Gastroesophageal sphincter (tissue), 3 donors: ENCODE data around the gene WDR37.

Experiments used
- EP300 ChIP-seq: sonication (generic); formaldehyde crosslinking; IDR thresholded peaks from one replicate; pipeline ENCODE4 v1.6.1; 2017; ENCODE audit warnings: antibody characterized with exemption, mild to moderate bottlenecking
- POLR2A ChIP-seq, 2 donors: fragments of 450-650 bp; IDR thresholded peaks; one replicate each; pipeline ENCODE4 v1.6.1; 2017; ENCODE audit warnings: antibody characterized with exemption in 2 of 2, mild to moderate bottlenecking in 2 of 2, moderate library complexity in 1 of 2
- POLR2AphosphoS5 ChIP-seq: sonication (generic); formaldehyde crosslinking; IDR thresholded peaks from one replicate; pipeline ENCODE4 v1.6.1; 2017; ENCODE audit warnings: antibody characterized with exemption
- TF ChIP-seq, protein P1 (sequence below), 4 experiments: fragments of 200-600 bp in 2 of 4; fragments of 450-650 bp in 2 of 4; sonication (generic) in 1 of 4; IDR thresholded peaks; one replicate each; pipeline ENCODE4 v1.5.1; 2017 to 2019; ENCODE audit warnings: antibody characterized with exemption in 4 of 4, mild to moderate bottlenecking in 2 of 4, moderate library complexity in 2 of 4

DNA sequence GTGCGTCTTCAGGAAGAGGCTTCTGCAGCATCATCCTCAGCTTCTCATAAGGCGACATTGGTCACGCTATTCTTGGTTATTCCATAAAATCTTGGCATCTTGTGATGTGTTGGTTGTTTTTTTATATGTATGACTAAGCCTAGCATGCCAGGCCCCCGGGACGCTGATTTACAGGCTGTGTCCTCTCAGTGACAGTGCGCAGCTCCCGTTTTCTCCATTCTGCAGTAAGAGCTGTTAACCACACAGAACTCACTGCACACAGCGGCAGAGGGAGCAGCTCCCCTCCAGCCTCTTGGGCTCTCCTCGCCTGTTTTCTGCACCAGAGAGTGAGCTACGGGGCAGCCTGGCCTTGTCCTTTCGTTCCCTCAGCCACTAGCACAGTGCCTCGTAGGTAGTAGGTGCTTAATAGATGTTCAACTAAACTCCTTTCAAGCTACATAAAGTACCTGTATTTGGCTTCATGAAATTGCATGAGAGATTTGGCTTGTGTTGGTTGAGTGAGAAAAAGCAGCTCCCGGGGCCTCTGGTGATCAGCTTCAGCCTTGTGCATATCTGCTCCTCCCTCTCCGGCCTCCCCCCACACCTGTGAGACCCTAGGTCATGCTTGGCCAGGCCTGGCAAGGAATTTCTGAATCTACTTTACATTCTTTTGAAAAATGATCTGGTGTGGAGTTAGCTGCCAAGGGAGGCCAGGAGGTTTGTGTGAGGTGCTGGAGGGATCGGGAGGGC is 116.2 kb downstream of the WDR37 start:
- TF ChIP-seq POLR2A (IDR thresholded peaks at IDR 0.05) (no peak), POLR2AphosphoS5 (no peak), EP300 (no peak)
- TF ChIP-seq, protein P1, sequence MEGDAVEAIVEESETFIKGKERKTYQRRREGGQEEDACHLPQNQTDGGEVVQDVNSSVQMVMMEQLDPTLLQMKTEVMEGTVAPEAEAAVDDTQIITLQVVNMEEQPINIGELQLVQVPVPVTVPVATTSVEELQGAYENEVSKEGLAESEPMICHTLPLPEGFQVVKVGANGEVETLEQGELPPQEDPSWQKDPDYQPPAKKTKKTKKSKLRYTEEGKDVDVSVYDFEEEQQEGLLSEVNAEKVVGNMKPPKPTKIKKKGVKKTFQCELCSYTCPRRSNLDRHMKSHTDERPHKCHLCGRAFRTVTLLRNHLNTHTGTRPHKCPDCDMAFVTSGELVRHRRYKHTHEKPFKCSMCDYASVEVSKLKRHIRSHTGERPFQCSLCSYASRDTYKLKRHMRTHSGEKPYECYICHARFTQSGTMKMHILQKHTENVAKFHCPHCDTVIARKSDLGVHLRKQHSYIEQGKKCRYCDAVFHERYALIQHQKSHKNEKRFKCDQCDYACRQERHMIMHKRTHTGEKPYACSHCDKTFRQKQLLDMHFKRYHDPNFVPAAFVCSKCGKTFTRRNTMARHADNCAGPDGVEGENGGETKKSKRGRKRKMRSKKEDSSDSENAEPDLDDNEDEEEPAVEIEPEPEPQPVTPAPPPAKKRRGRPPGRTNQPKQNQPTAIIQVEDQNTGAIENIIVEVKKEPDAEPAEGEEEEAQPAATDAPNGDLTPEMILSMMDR (IDR thresholded peaks at IDR 0.05) = no peak
